Stimulated activated memory B cell treated with anti-CD40 and anti-IgM and Interleukin-4, amounts not matched to agents 10 μg/mL and 1 μg/mL and 100 μg/mL, for 72 hours (primary cell): Measurements from ENCODE around the gene APBB2.

Experiments
- ATAC-seq: fragments of 150-1000 bp; cut with Tn5 transposase; 2 replicates; pipeline ENCODE4 v1.10.0; 2021
- H3K27ac Mint-ChIP-seq: one replicate; pipeline ENCODE4 v1.8.0; 2022; ENCODE audit warnings: mild to moderate bottlenecking, mixed read lengths
- H3K27me3 Mint-ChIP-seq: one replicate; pipeline ENCODE4 v1.8.0; 2022; ENCODE audit warnings: mixed read lengths
- H3K36me3 Mint-ChIP-seq: one replicate; pipeline ENCODE4 v1.8.0; 2022; ENCODE audit warnings: mixed read lengths
- H3K4me1 Mint-ChIP-seq: one replicate; pipeline ENCODE4 v1.8.0; 2022; ENCODE audit warnings: mixed read lengths
- H3K4me3 Mint-ChIP-seq: one replicate; pipeline ENCODE4 v1.8.0; 2022; ENCODE audit warnings: mild to moderate bottlenecking, moderate library complexity, mixed read lengths
- H3K9me3 Mint-ChIP-seq: one replicate; pipeline ENCODE4 v1.8.0; 2022; ENCODE audit warnings: mixed read lengths

Gene APBB2

DNA sequence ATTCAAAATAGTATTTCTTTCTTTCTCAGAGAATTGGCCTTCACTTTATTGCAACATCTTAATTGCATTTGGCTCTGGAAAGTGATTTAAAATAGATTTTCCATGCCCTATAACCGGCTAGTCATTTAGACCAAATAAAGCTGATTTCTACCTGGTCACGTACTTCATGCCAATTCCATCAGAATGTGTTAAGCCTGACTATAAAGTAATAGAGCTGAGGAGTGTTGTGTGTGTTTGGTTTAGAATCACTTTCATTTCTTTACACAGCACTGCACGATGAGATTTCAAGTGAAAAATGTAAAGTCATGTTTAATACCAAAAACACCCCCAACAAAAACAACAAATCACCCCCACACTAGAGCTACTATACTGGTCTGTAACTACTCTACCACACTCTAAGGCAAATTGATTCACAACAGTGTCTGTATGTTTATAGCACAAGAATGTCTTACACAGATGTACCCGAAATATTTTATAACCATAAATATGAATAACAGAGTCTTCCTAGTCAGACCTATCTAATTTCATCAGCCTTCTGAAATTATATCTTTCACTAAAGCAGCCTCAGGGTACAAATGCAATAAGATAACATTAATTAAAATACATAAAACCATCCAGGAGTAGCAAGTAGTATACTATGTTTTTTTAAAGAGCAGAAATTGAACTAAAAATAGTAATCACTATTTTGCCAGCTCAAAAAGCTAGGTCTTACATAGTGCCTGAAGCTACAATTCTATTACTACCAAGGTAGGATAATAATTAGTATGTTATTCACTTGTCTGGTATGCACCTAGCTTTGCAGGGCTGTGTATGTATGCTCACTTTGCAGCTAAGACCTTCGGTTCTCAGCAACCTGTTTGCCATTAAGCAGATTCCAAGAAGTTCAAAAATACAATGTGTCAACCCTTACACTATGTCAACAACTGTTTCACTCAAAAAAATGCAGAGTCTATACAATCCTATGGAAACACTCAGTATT, 28.4 kb downstream of the APBB2 start:
- Mint-ChIP-seq H3K9me3 (no peaks in the 10 kb centered on the region), H3K4me1 (no peaks in the 10 kb centered on the region), H3K4me3 (no peak overlapping the region), H3K27me3 (no peaks in the 10 kb centered on the region), H3K36me3 (no peaks in the 10 kb centered on the region), H3K27ac (no peak overlapping the region)
- ATAC-seq = no peak

DNA sequence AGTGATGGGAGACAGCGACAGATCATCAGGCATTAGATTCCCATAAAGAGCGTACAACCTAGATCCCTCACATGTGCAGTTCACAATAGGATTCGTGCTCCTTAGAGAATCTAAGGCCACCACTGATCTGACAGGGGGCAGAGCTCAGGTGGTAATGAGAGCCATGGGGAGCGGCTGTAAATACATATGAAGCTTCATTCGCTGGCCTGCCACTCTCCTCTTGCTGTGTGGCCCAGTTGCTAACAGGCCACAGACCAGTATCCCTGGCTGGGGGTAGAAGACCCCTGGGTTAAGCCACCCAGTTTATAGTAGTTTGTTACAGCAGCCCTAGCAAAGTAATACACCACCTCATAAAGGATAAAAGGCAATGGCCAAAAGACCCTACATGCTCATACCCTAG, 30.3 kb downstream of the APBB2 start:
- no peaks in the 10 kb centered on the region for H3K27me3 Mint-ChIP-seq
- no peak overlapping the region for H3K27ac Mint-ChIP-seq
- H3K9me3 Mint-ChIP-seq = no peaks in the 10 kb centered on the region
- ATAC-seq = peak; percentile 13
- no peaks in the 10 kb centered on the region for H3K4me1 Mint-ChIP-seq
- H3K36me3 Mint-ChIP-seq = no peaks in the 10 kb centered on the region
- H3K4me3 Mint-ChIP-seq = no peak overlapping the region

DNA sequence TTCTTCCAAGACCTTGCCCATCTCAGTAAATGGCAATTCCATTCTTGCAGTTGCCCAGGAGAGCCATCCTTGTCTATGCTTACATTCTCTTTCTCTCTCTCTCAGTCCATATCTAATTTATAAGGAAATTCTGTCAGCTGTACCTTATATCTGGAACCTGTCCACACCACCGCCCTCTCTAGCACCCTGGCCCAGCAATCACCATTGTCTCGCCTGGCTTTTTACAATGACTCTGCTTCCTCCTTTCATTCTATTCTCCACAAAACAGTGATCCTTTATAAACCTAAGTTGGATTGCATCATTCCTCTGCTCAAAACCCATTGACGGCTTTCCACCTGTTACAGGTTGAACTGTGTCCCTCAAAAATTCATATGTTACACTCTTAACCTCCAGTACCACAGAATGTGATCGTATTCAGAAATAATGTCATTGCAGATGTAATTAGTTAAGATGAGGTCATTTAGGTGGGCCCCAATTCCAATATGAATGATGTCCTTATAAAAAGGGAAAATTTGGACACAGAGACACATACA, 31.3 kb downstream of the APBB2 start:
- no peaks in the 10 kb centered on the region for H3K9me3 Mint-ChIP-seq
- H3K4me1 Mint-ChIP-seq = no peaks in the 10 kb centered on the region
- H3K36me3 Mint-ChIP-seq = no peaks in the 10 kb centered on the region
- ATAC-seq = no peak
- no peak overlapping the region for H3K4me3 Mint-ChIP-seq
- no peaks in the 10 kb centered on the region for H3K27me3 Mint-ChIP-seq
- H3K27ac Mint-ChIP-seq = no peak overlapping the region

DNA sequence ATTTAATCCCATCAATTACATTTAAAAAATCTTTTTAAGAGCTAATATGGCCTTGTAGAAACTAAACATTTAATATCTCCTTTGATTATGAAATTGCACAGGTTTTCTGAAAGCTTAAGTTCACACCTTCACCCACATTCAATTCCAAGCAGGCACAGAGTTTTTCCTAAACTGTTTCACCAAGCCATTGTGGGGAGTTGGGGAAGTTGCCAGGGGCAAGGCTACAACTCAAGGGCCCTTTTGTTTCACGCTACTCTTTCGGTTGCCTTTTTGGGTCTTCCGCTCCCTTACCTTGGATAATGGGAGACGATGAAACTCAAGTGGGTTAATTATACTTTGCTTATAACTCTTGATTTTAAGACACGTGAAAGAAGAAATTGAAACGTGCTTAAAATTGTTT, 33.3 kb downstream of the APBB2 start:
- Mint-ChIP-seq H3K4me3 (no peak overlapping the region), H3K4me1 (no peaks in the 10 kb centered on the region), H3K9me3 (no peaks in the 10 kb centered on the region), H3K27me3 (peaks cover 11% of the 10 kb centered on the region), H3K27ac (no peak overlapping the region), H3K36me3 (no peaks in the 10 kb centered on the region)
- no peak for ATAC-seq

DNA sequence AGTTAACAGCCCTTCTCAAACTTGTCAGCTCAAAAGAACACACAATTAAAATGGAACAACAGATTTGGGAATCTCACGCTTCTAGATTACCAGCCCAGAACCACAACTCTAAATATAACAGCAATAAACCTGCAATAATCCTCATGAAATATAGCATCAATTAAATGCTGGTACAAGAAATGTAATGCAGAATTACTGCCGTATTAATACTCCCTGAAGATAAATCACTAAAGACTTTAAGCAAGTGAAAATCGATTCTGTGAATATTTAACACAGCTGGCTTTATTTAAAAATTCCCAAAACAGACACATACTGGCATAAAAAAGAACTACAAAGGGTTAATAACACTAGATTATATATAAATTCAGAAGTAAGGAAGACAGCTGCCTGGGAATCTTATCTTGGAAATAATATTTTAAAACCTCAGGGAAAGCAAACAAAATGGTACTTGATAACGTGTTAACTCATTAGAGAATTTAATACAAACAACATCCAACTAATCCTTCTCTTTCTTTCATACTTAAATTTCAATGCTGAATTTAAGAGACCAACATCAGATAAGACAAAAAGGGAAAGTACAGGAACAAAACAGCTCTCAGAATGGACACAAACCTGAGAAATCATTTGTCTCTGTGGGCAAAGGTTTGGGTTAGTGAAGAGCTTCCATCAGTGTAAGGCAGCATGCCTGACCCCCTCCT, 34.7 kb downstream of the APBB2 start:
- Mint-ChIP-seq H3K36me3 (no peaks in the 10 kb centered on the region), H3K27ac (no peak overlapping the region), H3K9me3 (no peaks in the 10 kb centered on the region), H3K27me3 (peaks cover 14% of the 10 kb centered on the region), H3K4me3 (no peak overlapping the region), H3K4me1 (no peaks in the 10 kb centered on the region)
- no peak for ATAC-seq

DNA sequence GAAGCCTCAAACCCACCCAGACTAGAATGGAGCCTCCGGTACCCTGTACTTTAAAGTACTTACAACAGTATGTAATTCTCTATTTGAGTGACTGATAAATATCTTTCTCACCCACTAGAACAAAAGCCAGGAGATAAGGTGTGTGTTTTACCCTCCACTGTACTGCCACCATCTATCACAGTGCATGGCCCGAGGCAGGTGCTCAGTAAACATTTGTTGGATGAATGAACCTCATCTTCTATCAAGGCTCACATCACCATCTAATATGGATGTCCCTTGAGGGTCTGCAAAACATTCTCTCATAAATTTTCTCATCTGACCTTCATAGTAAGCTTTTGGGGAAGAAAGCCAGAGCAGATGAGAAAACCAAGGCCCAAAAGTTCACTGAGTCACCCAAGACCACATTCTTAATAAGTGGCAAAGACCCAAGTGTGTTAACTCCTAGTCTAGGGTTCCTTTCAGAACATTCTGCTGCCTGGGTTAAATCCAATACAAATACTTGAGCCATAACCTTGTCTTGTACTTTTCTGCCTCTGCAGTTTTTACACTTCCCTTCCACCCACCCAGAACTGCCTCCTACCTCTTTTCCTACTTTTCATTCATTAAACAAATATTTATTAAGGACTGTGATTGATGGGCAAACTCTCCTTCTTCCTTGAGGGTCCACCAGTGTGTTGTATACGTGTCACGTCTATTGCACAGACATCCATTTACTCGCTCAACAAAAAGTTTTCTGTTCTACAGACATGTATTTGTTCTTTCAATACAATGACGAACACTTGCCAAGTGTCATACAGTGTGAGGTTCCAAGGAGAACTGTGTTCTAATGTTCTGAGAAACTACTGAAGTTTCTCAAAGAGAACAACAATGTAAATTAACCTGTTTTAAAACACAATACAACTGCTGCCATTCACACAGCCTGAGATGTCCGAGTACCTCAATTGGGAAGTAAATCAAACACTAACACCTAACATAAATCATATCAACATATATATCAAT, 35.7 kb downstream of the APBB2 start:
- no peaks in the 10 kb centered on the region for H3K36me3 Mint-ChIP-seq
- no peaks in the 10 kb centered on the region for H3K4me1 Mint-ChIP-seq
- no peaks in the 10 kb centered on the region for H3K9me3 Mint-ChIP-seq
- H3K27ac Mint-ChIP-seq = no peak overlapping the region
- no peak overlapping the region for H3K4me3 Mint-ChIP-seq
- peaks cover 14% of the 10 kb centered on the region for H3K27me3 Mint-ChIP-seq
- no peak for ATAC-seq

DNA sequence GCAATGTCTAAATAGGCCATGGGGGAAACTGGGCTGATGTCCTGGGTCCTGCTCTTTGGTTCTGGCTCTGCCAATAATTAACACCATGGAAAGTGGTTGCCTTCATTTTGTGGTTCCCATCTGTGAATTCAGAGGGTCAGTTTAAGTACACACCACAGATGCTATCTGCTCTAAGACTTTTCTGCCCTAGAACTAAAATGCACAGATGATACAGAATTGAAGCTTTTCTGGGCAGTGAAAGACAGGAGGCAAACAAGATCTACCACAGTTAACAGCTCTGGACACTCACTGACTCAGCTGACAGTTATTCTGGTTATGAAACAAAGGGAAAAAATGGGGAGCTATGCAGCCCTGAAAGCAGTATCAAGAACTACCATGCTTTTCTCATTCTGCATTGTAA, 37.3 kb downstream of the APBB2 start:
- Mint-ChIP-seq H3K27ac (no peak overlapping the region), H3K4me3 (no peak overlapping the region), H3K4me1 (no peaks in the 10 kb centered on the region), H3K9me3 (no peaks in the 10 kb centered on the region), H3K27me3 (peaks cover 14% of the 10 kb centered on the region), H3K36me3 (no peaks in the 10 kb centered on the region)
- ATAC-seq = no peak

DNA sequence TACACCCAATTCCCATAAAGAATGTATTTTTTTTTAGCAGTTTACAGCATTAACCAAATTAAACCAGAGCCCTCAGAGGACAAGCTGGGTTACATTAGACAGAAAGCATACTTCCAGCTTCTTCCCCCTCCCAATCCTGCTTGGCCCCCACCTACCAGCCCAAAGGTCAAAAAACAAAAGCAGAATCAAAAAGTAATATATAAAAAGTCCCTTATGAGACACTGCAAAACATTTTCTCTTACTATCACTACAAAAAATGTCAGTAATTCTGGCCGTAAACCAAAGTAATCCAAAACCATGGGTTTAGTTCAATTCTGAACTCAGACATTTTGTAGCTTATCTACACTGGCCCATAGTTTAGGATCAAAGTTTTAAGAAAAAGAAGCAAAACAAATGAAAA, 38.0 kb downstream of the APBB2 start:
- Mint-ChIP-seq H3K9me3 (no peaks in the 10 kb centered on the region), H3K36me3 (no peaks in the 10 kb centered on the region), H3K4me1 (no peaks in the 10 kb centered on the region), H3K27ac (no peak overlapping the region), H3K27me3 (peaks cover 14% of the 10 kb centered on the region), H3K4me3 (no peak overlapping the region)
- ATAC-seq = no peak

DNA sequence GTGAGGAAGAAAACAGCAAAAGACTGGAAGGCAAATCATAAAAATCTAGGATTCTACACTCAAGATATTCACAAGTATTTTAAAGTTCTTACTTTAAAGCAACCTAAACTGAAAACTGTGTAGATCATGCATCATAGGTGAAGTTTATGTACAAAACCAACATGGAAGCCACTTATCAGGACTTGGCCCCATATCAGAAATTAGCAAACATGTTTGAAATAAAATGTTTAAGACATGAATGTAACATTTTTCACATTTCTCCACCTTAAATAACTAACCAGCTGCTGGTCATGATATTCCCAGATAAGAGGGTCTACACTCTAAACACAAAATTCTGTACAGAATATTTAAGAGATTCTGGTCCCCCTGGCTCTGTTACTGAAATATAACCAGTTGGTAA, 38.5 kb downstream of the APBB2 start:
- H3K9me3 Mint-ChIP-seq = no peaks in the 10 kb centered on the region
- no peak for ATAC-seq
- H3K27me3 Mint-ChIP-seq = peaks cover 14% of the 10 kb centered on the region
- no peaks in the 10 kb centered on the region for H3K36me3 Mint-ChIP-seq
- no peak overlapping the region for H3K27ac Mint-ChIP-seq
- no peak overlapping the region for H3K4me3 Mint-ChIP-seq
- no peaks in the 10 kb centered on the region for H3K4me1 Mint-ChIP-seq

DNA sequence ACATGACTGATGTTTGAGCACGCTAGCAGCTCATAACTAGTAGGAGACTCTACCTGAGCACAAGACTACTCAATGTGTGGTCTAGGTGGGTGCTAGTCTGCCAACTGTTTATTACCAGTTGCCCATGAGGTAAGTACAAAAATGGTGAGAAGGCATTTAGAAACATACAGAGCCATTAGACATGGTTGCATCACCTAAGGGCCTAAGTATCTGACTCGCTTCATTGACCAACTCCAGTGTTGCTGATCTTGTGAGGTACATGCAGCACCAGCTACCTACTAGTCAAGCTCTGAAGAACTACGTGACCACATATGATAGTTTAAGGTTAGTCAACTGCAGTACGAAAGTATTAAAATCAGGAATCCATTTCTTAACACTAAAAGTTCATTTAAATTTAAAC, 39.9 kb downstream of the APBB2 start:
- no peaks in the 10 kb centered on the region for H3K9me3 Mint-ChIP-seq
- H3K4me3 Mint-ChIP-seq = no peak overlapping the region
- no peak for ATAC-seq
- H3K4me1 Mint-ChIP-seq = no peaks in the 10 kb centered on the region
- peaks cover 14% of the 10 kb centered on the region for H3K27me3 Mint-ChIP-seq
- H3K27ac Mint-ChIP-seq = no peak overlapping the region
- no peaks in the 10 kb centered on the region for H3K36me3 Mint-ChIP-seq

DNA sequence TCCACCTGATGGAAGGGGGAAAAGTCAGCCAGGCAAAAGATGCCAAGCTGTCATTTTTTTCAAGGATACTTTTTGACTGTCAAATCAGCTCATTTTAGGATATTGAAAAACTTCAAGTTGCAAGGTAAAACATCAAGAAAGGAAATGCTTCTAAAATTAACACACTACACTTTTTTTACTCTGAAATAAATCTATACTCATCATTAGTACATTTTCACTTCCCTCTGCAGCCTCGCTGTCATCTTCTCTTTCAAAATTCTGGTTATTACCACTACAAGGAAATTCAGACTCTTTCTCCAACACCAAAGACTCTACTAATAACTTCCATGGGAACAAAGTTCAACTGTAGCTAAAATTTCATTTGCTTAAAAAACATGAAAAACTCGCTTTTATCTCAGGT, 41.6 kb downstream of the APBB2 start:
- Mint-ChIP-seq H3K4me1 (no peaks in the 10 kb centered on the region), H3K27ac (no peak overlapping the region), H3K27me3 (peaks cover 14% of the 10 kb centered on the region), H3K4me3 (no peak overlapping the region), H3K9me3 (no peaks in the 10 kb centered on the region), H3K36me3 (no peaks in the 10 kb centered on the region)
- no peak for ATAC-seq

DNA sequence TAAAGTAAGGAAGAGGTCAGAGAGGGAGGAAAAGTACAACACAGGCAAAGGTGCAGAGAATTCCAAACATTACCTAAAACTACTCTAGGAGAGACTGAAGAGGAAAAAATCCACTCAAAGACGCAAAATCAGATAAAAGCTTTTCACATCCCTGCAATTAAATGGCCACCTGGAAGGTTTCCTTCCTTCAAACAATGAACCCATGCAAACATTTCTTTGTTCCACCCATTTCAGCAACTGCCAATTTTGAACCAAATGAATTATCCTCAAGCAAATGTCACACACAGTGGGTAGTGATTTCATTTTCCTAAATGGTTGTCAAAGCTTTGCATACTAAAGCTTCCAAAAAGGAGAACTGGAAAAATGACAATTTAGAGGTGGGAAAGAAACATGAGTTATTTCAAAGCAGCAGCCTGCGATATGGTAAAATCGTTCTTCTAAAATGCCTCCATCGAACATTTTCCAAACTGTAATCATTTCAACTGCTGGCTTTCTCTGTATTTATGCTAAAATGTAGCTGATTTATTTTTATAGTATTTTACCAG, 45.0 kb downstream of the APBB2 start:
- Mint-ChIP-seq H3K36me3 (no peaks in the 10 kb centered on the region), H3K9me3 (no peaks in the 10 kb centered on the region), H3K27ac (no peak overlapping the region), H3K4me3 (no peak overlapping the region), H3K4me1 (no peaks in the 10 kb centered on the region), H3K27me3 (no peaks in the 10 kb centered on the region)
- no peak for ATAC-seq

DNA sequence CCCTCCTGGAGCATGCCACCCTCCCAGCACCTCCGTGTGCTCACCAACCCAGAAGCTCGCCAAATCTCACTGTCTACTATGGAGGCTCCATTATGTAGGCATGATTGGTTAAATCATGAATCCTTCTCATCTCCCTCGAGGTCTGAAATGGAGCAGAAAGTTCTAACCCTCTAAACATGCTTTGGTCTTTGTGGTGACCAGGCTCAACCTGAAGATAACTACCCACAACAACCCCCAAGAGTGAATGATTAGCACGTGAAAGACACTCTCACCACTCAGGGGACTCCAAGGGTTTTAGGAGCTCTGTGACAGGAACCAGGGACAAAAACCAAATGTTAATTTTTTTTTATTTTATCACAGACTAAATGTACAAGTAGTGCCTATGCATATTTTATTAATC, 47.2 kb downstream of the APBB2 start:
- no peaks in the 10 kb centered on the region for H3K4me1 Mint-ChIP-seq
- no peak for ATAC-seq
- H3K9me3 Mint-ChIP-seq = peaks cover 3% of the 10 kb centered on the region
- no peak overlapping the region for H3K27ac Mint-ChIP-seq
- H3K36me3 Mint-ChIP-seq = no peaks in the 10 kb centered on the region
- peaks cover 5% of the 10 kb centered on the region for H3K27me3 Mint-ChIP-seq
- no peak overlapping the region for H3K4me3 Mint-ChIP-seq

DNA sequence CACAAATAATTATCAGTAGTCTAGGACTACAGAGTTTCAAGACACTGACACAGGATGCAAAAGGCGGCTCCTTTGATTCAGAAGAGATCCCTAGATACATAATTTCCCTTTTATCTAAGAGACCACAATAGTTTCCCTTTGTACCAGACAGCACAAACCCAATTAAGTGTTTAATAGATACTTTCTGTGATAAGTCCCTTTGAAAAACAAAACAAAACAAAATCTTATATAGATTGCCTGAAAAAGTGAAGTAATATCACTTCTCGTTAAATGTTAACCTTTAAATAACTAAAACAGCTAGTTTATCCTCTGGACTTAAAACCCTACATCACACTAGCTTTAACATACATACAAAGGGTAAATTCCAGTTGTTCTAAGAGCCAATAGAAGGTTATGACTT, 49.9 kb downstream of the APBB2 start:
- ATAC-seq = no peak
- Mint-ChIP-seq H3K4me3 (no peak overlapping the region), H3K4me1 (no peaks in the 10 kb centered on the region), H3K36me3 (no peaks in the 10 kb centered on the region), H3K9me3 (peaks cover 3% of the 10 kb centered on the region), H3K27me3 (peaks cover 15% of the 10 kb centered on the region), H3K27ac (no peak overlapping the region)

DNA sequence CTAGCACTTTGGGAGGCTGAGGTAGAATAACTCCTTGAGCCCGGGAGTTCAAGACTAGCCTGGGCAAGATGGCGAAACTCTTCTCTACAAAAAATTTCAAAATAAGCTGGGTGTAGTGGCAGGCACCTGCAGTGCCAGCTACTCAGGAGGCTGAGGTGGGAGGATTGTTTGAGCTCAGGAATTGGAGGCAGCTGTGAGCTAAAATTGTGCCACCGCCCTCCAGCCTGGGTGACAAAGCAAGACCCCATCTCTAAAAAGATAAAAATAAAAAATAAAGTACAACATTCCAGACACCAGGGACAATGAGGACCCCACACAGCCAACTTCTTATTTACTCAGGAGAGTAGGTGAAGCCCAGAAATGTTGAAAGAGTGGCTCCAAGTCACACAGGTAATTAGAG, 53.0 kb downstream of the APBB2 start:
- Mint-ChIP-seq H3K36me3 (no peaks in the 10 kb centered on the region), H3K4me3 (no peak overlapping the region), H3K27ac (no peak overlapping the region), H3K9me3 (peaks cover 3% of the 10 kb centered on the region), H3K27me3 (peaks cover 18% of the 10 kb centered on the region), H3K4me1 (no peaks in the 10 kb centered on the region)
- no peak for ATAC-seq
